ENCODE data around the gene RANBP17.

Gene RANBP17

DNA sequence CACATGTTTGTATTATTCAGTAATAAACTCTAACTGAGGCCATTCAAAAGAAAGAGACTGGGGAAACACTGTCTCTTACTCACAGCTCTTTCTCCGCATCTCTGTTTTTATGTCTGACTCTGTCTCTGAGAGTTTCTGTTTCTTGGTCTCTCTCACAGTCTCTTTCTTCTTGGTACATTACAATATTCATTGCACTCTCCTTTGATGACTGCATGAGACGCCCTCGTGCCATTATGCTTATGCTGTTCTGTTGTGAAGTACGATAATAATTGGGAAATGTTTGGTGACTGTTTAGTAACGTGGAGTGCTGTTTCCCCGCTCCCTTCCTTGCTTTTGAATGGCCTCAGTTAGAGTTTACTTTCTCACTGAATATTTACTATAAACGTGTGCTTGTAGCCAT, 421.9 kb downstream of the RANBP17 start:
- Histone ChIP-seq H3K4me1 (ENCODE audit: low read length) (no peaks in the 10 kb centered on the region), H3K27me3 (ENCODE audit: low read depth, low read length) (peaks cover 51% of the 10 kb centered on the region), H3K9ac (ENCODE audit: low read length) (no peak overlapping the region), H3K36me3 (replicated peaks; ENCODE audit: low read depth, low read length) (no peaks in the 10 kb centered on the region), H3K4me3 (ENCODE audit: low read length) (no peak overlapping the region), H4K20me1 (ENCODE audit: insufficient read depth, low read length) (no peaks in the 10 kb centered on the region), H3K4me2 (ENCODE audit: low read length) (no peak overlapping the region), H3K9me3 (ENCODE audit: insufficient read depth, low read length) (no peaks in the 10 kb centered on the region), H3K79me2 (ENCODE audit: low read length) (no peaks in the 10 kb centered on the region), H3K27ac (ENCODE audit: low read length) (no peak overlapping the region), H2AFZ (ENCODE audit: low read depth, low read length) (no peak overlapping the region)
- TF ChIP-seq, protein P1, sequence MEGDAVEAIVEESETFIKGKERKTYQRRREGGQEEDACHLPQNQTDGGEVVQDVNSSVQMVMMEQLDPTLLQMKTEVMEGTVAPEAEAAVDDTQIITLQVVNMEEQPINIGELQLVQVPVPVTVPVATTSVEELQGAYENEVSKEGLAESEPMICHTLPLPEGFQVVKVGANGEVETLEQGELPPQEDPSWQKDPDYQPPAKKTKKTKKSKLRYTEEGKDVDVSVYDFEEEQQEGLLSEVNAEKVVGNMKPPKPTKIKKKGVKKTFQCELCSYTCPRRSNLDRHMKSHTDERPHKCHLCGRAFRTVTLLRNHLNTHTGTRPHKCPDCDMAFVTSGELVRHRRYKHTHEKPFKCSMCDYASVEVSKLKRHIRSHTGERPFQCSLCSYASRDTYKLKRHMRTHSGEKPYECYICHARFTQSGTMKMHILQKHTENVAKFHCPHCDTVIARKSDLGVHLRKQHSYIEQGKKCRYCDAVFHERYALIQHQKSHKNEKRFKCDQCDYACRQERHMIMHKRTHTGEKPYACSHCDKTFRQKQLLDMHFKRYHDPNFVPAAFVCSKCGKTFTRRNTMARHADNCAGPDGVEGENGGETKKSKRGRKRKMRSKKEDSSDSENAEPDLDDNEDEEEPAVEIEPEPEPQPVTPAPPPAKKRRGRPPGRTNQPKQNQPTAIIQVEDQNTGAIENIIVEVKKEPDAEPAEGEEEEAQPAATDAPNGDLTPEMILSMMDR (IDR thresholded peaks at IDR 0.05; ENCODE audit: low read depth, low read length), result no peak
- no peak for TF ChIP-seq EZH2phosphoT487 (IDR thresholded peaks at IDR 0.05; ENCODE audit: low read depth)

DNA sequence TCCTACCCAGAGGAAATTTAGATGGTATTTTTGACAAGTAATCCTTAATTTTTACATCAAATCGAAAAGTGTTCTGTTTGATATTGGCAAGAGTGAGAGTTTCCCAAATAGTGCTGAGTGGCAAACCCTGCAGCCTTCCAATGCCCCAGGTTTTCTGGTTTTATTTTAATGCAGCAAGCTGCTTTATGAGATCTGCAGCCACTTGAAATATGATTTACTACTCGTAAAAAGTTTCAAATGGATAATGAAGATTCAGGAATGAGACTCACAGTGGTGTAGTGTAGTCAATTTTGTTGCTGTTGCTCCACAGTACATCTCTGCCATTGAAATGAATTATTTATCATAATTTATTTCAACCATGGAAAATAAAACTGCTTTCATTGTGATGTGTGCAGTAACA, 423.6 kb downstream of the RANBP17 start:
- Histone ChIP-seq H3K4me1 (ENCODE audit: low read length) (no peaks in the 10 kb centered on the region), H3K79me2 (ENCODE audit: low read length) (no peaks in the 10 kb centered on the region), H3K36me3 (replicated peaks; ENCODE audit: low read depth, low read length) (no peaks in the 10 kb centered on the region), H3K27ac (ENCODE audit: low read length) (no peak overlapping the region), H2AFZ (ENCODE audit: low read depth, low read length) (no peak overlapping the region), H3K4me2 (ENCODE audit: low read length) (no peak overlapping the region), H3K9ac (ENCODE audit: low read length) (no peak overlapping the region), H4K20me1 (ENCODE audit: insufficient read depth, low read length) (no peaks in the 10 kb centered on the region), H3K9me3 (ENCODE audit: insufficient read depth, low read length) (no peaks in the 10 kb centered on the region), H3K4me3 (ENCODE audit: low read length) (no peak overlapping the region), H3K27me3 (ENCODE audit: low read depth, low read length) (peaks cover 39% of the 10 kb centered on the region)
- no peak for TF ChIP-seq EZH2phosphoT487 (IDR thresholded peaks at IDR 0.05; ENCODE audit: low read depth)
- TF ChIP-seq, protein P1 (IDR thresholded peaks at IDR 0.05; ENCODE audit: low read depth, low read length), result no peak

DNA sequence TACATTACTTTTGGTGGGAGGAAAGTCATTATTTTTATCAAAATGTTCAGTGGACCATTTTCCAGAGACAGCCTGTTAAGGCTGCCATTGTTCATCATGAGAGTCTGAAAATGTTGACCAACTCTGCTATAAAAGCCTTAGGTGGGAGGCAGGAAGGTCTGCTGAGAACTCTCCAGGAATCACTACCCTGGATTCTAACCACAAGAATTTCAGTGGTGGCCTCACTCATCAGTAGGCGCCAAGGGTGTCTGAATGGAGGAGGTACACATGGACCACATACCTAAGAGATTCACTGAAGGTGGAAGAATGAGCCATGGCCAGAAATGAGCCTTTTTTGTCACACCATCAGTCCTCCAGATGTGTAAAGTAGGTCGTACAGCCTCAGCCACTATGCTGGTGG, 426.2 kb downstream of the RANBP17 start:
- no peak overlapping the region for H3K27ac ChIP-seq (ENCODE audit: low read length)
- no peaks in the 10 kb centered on the region for H3K4me1 ChIP-seq (ENCODE audit: low read length)
- H3K79me2 ChIP-seq (ENCODE audit: low read length), result no peaks in the 10 kb centered on the region
- H3K36me3 ChIP-seq (replicated peaks; ENCODE audit: low read depth, low read length), result no peaks in the 10 kb centered on the region
- no peak overlapping the region for H2AFZ ChIP-seq (ENCODE audit: low read depth, low read length)
- no peaks in the 10 kb centered on the region for H3K9me3 ChIP-seq (ENCODE audit: insufficient read depth, low read length)
- TF ChIP-seq EZH2phosphoT487 (IDR thresholded peaks at IDR 0.05; ENCODE audit: low read depth), result no peak
- TF ChIP-seq, protein P1 (IDR thresholded peaks at IDR 0.05; ENCODE audit: low read depth, low read length), result no peak
- no peak overlapping the region for H3K9ac ChIP-seq (ENCODE audit: low read length)
- peaks cover 48% of the 10 kb centered on the region for H3K27me3 ChIP-seq (ENCODE audit: low read depth, low read length)
- no peak overlapping the region for H3K4me2 ChIP-seq (ENCODE audit: low read length)
- H3K4me3 ChIP-seq (ENCODE audit: low read length), result no peak overlapping the region
- no peaks in the 10 kb centered on the region for H4K20me1 ChIP-seq (ENCODE audit: insufficient read depth, low read length)

DNA sequence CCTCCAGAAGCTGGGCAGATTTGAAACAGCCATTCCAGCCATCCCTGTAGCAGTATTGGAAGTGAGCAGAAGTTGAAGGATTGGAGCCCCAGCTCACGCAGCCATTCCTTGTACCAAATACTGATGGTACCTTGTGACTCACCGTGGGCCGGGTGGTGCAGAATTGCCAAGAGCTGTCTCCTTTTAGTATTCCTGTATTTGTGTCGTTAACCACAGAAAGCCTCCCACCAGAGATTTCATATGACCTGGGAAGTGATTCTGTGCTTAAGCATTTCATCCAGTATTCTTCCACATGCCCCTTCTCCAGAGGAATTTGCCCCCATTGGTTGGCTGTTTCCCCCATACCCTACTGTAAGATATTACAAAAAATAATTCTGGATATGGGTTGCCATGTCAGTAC, 429.6 kb downstream of the RANBP17 start:
- Histone ChIP-seq H3K79me2 (ENCODE audit: low read length) (no peaks in the 10 kb centered on the region), H3K36me3 (replicated peaks; ENCODE audit: low read depth, low read length) (no peaks in the 10 kb centered on the region), H3K4me2 (ENCODE audit: low read length) (no peak overlapping the region), H2AFZ (ENCODE audit: low read depth, low read length) (no peak overlapping the region), H3K4me1 (ENCODE audit: low read length) (no peaks in the 10 kb centered on the region), H4K20me1 (ENCODE audit: insufficient read depth, low read length) (no peaks in the 10 kb centered on the region), H3K9ac (ENCODE audit: low read length) (no peak overlapping the region), H3K9me3 (ENCODE audit: insufficient read depth, low read length) (no peaks in the 10 kb centered on the region), H3K27ac (ENCODE audit: low read length) (no peak overlapping the region), H3K27me3 (ENCODE audit: low read depth, low read length) (peaks cover 50% of the 10 kb centered on the region), H3K4me3 (ENCODE audit: low read length) (no peak overlapping the region)
- TF ChIP-seq, protein P1 (IDR thresholded peaks at IDR 0.05; ENCODE audit: low read depth, low read length), result no peak
- TF ChIP-seq EZH2phosphoT487 (IDR thresholded peaks at IDR 0.05; ENCODE audit: low read depth), result no peak

All from OCI-LY3 (cell line).